Esophagus muscularis mucosa (tissue), 4 donors: ENCODE measurements around the gene SLC35B1. TPM values are rescaled to one million over a fixed set of nuclear protein-coding genes. Genes with fewer than 3 reads are reported as not detected.

Source experiments
- DNase-seq: peaks from one replicate; pipeline ENCODE4 v3.0.0-alpha.2; 2017; ENCODE audit errors: extremely low spot score
- H3K27ac ChIP-seq, 4 donors: fragments of 200-600 bp; sonication (generic); replicated peaks in 1 of 4; 1 replicate in 3 of 4; 2 replicates in 1 of 4; pipeline ENCODE4 v1.5.1; 2016 to 2019; ENCODE audit warnings: mild to moderate bottlenecking in 1 of 4
- H3K27me3 ChIP-seq, 4 donors: fragments of 200-600 bp; sonication (generic); one replicate each; pipeline versions ENCODE4 v1.5.1 to v1.6.0; 2016 to 2019
- H3K36me3 ChIP-seq, 4 donors: fragments of 200-600 bp; sonication (generic); one replicate each; pipeline ENCODE4 v1.5.1; 2016 to 2019
- H3K4me1 ChIP-seq, 4 donors: fragments of 200-600 bp; sonication (generic); one replicate each; pipeline ENCODE4 v1.5.1; 2016 to 2019
- H3K4me3 ChIP-seq, 4 donors: fragments of 200-600 bp; sonication (generic); 1 replicate in 2 of 4; 2 replicates in 2 of 4; pipeline ENCODE4 v1.5.1; 2016 to 2019; ENCODE audit warnings: mild to moderate bottlenecking in 4 of 4, moderate library complexity in 1 of 4
- H3K9me3 ChIP-seq, 4 donors: fragments of 200-600 bp; sonication (generic); 1 replicate in 3 of 4; 2 replicates in 1 of 4; pipeline ENCODE4 v1.5.1; 2016 to 2019
- CTCF ChIP-seq, 3 experiments: fragments of 200-600 bp in 2 of 3; fragments of 450-650 bp in 1 of 3; sonication (generic) in 2 of 3; IDR thresholded peaks; one replicate each; pipeline ENCODE4 v1.5.1; 2017 to 2019; ENCODE audit warnings: antibody characterized with exemption in 3 of 3, mild to moderate bottlenecking in 2 of 3, moderate library complexity in 1 of 3
- EP300 ChIP-seq: sonication (generic); formaldehyde crosslinking; IDR thresholded peaks from one replicate; pipeline ENCODE4 v1.6.1; 2017; ENCODE audit warnings: antibody characterized with exemption
- POLR2A ChIP-seq: fragments of 450-650 bp; IDR thresholded peaks from one replicate; pipeline ENCODE4 v1.6.1; 2017; ENCODE audit warnings: antibody characterized with exemption, moderate library complexity, mild to moderate bottlenecking, low read depth
- POLR2AphosphoS5 ChIP-seq, 2 donors: sonication (generic); formaldehyde crosslinking; IDR thresholded peaks; one replicate each; pipeline ENCODE4 v1.6.1; 2017; ENCODE audit warnings: antibody characterized with exemption in 2 of 2
- WGBS: methylation state at CpG from one replicate; pipeline ENCODE4 v1.1.5; 2018; 5-methylcytosine and 5-hydroxymethylcytosine counted together
- intact Hi-C: fragments of 100-400 bp; cut with DNase I; formaldehyde crosslinking; loops from one replicate; pipeline ENCODE4 v1.15.1; 2023
- total RNA-seq, 4 donors: library from RNA; depleted of rRNA; stranded (reverse); fragments of >200 nt; gene quantifications; one replicate each; pipeline versions ENCODE4 v1.1.0 to v1.2.1, GENCODE V29; 2016

SLC35B1 gene
- total RNA-seq, 4 donors from 2014 or later, result 17.0 to 25.3 (median 18.4) TPM

GRCh38 chr17:49741692-49742076, 33.9 kb upstream of the SLC35B1 start:
- peaks cover 73 to 85% (median 81%) of the 10 kb centered on the region in 4 donors for H3K4me1 ChIP-seq
- intact Hi-C loops, result no loop called here
- H3K27ac ChIP-seq, result peak overlapping the region; percentile 80 to 88 (median 83)
- TF ChIP-seq EP300, result no peak
- no peak for TF ChIP-seq POLR2AphosphoS5 (IDR thresholded peaks at IDR 0.05)
- no peak for TF ChIP-seq POLR2A
- TF ChIP-seq CTCF (IDR thresholded peaks at IDR 0.05), result no peak
- no peak for DNase-seq
- no peak overlapping the region for H3K4me3 ChIP-seq
- H3K36me3 ChIP-seq, result no peaks in the 10 kb centered on the region
- no peaks in the 10 kb centered on the region for H3K27me3 ChIP-seq
- WGBS, result 36% methylated on average over 3 of the region's 3 CpGs
- no peaks in the 10 kb centered on the region for H3K9me3 ChIP-seq

GRCh38 chr17:49741009-49741691, 33.4 kb upstream of the SLC35B1 start:
- Histone ChIP-seq H3K9me3 (no peaks in the 10 kb centered on the region), H3K4me3 (no peak overlapping the region), H3K27me3 (no peaks in the 10 kb centered on the region), H3K4me1 (peaks cover 70 to 87% (median 81%) of the 10 kb centered on the region in 4 donors), H3K36me3 (no peaks in the 10 kb centered on the region), H3K27ac (peak overlapping the region; percentile 80 to 88 (median 83))
- TF ChIP-seq POLR2AphosphoS5 (IDR thresholded peaks at IDR 0.05) (peak; percentile 17 to 58), CTCF (IDR thresholded peaks at IDR 0.05) (no peak), POLR2A (no peak), EP300 (no peak)
- intact Hi-C loops, result no loop called here
- 24% methylated on average over 5 of the region's 5 CpGs for WGBS
- DNase-seq, result no peak

- Histone ChIP-seq H3K36me3 (no peaks in the 10 kb centered on the region), H3K4me3 (no peak overlapping the region), H3K27ac (peak overlapping the region; percentile 80 to 88 (median 83)), H3K9me3 (no peaks in the 10 kb centered on the region), H3K4me1 (peaks cover 63 to 83% (median 78%) of the 10 kb centered on the region in 4 donors), H3K27me3 (no peaks in the 10 kb centered on the region)
- TF ChIP-seq CTCF (IDR thresholded peaks at IDR 0.05) (no peak), POLR2A (no peak), EP300 (no peak), POLR2AphosphoS5 (IDR thresholded peaks at IDR 0.05) (peak; percentile 59 to 66)
- peak; percentile 94 for DNase-seq
- intact Hi-C loops, result no loop called here
- WGBS, result 54% methylated on average over 7 of the region's 7 CpGs
These were observed 32.0 kb upstream of the SLC35B1 start for GRCh38 chr17:49739641-49740271.

- Histone ChIP-seq H3K36me3 (no peaks in the 10 kb centered on the region), H3K4me1 (peaks cover 52 to 71% (median 69%) of the 10 kb centered on the region in 4 donors), H3K27me3 (no peaks in the 10 kb centered on the region), H3K9me3 (no peaks in the 10 kb centered on the region), H3K4me3 (no peak overlapping the region), H3K27ac (peak overlapping the region; percentile 80 to 88 (median 83))
- no peak for DNase-seq
- WGBS, result 71% methylated on average over 5 of the region's 5 CpGs
- TF ChIP-seq EP300, result no peak
- TF ChIP-seq CTCF (IDR thresholded peaks at IDR 0.05), result no peak
- no peak for TF ChIP-seq POLR2A
- TF ChIP-seq POLR2AphosphoS5 (IDR thresholded peaks at IDR 0.05), result no peak
- intact Hi-C loops, result no loop called here
These were observed 30.8 kb upstream of the SLC35B1 start for GRCh38 chr17:49738456-49739163.
